ENCODE results near the gene GNMT.

DNA sequence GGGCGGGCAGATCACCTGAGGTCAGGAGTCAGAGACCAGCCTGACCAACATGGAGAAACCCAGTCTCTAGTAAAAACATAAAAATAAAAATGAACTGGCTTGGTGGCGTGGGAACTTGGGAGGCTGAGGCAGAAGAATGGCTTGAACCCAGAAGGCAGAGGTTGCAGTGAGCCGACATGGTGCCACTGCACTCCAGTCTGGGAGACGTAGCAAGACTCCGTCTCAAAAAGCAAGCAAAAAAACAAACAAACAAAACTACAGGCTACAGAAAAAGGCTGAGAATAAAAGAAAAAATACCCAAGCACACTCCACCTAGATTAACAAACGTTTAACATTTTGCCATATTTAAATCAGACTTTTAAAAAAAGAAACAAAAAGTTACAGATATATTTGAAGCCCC, 38.8 kb upstream of the GNMT start:
- TF ChIP-seq, protein P1, sequence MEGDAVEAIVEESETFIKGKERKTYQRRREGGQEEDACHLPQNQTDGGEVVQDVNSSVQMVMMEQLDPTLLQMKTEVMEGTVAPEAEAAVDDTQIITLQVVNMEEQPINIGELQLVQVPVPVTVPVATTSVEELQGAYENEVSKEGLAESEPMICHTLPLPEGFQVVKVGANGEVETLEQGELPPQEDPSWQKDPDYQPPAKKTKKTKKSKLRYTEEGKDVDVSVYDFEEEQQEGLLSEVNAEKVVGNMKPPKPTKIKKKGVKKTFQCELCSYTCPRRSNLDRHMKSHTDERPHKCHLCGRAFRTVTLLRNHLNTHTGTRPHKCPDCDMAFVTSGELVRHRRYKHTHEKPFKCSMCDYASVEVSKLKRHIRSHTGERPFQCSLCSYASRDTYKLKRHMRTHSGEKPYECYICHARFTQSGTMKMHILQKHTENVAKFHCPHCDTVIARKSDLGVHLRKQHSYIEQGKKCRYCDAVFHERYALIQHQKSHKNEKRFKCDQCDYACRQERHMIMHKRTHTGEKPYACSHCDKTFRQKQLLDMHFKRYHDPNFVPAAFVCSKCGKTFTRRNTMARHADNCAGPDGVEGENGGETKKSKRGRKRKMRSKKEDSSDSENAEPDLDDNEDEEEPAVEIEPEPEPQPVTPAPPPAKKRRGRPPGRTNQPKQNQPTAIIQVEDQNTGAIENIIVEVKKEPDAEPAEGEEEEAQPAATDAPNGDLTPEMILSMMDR (conservative IDR thresholded peaks at IDR 0.05 in 1 of 2, IDR thresholded peaks at IDR 0.05 in 1 of 2; ENCODE audit: low read depth in 1 of 2, low read length in 2 of 2) = no peak
- no peak for TF ChIP-seq EZH2 (IDR thresholded peaks at IDR 0.05; ENCODE audit: low read length, missing control alignments)
